HEK293 (cell line): ENCODE results near the gene WDR73.

Experiments used
- ATF2 ChIP-seq: fragments of 450-650 bp; formaldehyde crosslinking; IDR thresholded peaks from 2 replicates; pipeline ENCODE4 v1.5.1; 2016; ENCODE audit warnings: missing biosample characterization, missing genetic modification characterization, low read depth
- GFI1B ChIP-seq: fragments of 450-650 bp; formaldehyde crosslinking; IDR thresholded peaks from 2 replicates; pipeline ENCODE4 v1.5.1; 2016; ENCODE audit warnings: missing biosample characterization, missing genetic modification characterization
- HOXD13 ChIP-seq: sonication (generic); formaldehyde crosslinking; IDR thresholded peaks from 2 replicates; pipeline ENCODE4 v1.8.0; 2022; ENCODE audit warnings: missing genetic modification reagents, borderline replicate concordance
- KLF8 ChIP-seq: fragments of 450-650 bp; formaldehyde crosslinking; IDR thresholded peaks from 2 replicates; pipeline ENCODE4 v1.5.1; 2016; ENCODE audit warnings: missing biosample characterization, missing genetic modification characterization
- MZF1 ChIP-seq: fragments of 450-650 bp; formaldehyde crosslinking; IDR thresholded peaks from 2 replicates; pipeline ENCODE4 v1.5.1; 2017; ENCODE audit warnings: missing biosample characterization, missing genetic modification characterization, borderline replicate concordance
- PBX3 ChIP-seq: sonication (generic); formaldehyde crosslinking; IDR thresholded peaks from 2 replicates; pipeline ENCODE4 v1.8.1; 2022; ENCODE audit warnings: mild to moderate bottlenecking, moderate library complexity, missing genetic modification reagents
- SP3 ChIP-seq: fragments of 450-650 bp; formaldehyde crosslinking; IDR thresholded peaks from 2 replicates; pipeline ENCODE4 v1.5.1; 2016; ENCODE audit warnings: missing biosample characterization, missing genetic modification characterization
- TRIM28 ChIP-seq: IDR thresholded peaks from 2 replicates; pipeline ENCODE4 v1.6.1; 2011; ENCODE audit warnings: low read length, control low read depth, borderline replicate concordance
- YY1 ChIP-seq: fragments of 450-650 bp; formaldehyde crosslinking; IDR thresholded peaks from 2 replicates; pipeline ENCODE4 v1.5.1; 2018; ENCODE audit warnings: missing biosample characterization, missing genetic modification characterization
- ZBTB26 ChIP-seq: fragments of 450-650 bp; formaldehyde crosslinking; optimal IDR thresholded peaks from 2 replicates; pipeline ENCODE3; 2016; ENCODE audit warnings: missing biosample characterization, mild to moderate bottlenecking, missing genetic modification characterization
- ZEB2 ChIP-seq: fragments of 450-650 bp; formaldehyde crosslinking; IDR thresholded peaks from 2 replicates; pipeline ENCODE4 v1.5.1; 2016; ENCODE audit warnings: missing biosample characterization, missing genetic modification characterization
- ZIC2 ChIP-seq: fragments of 450-650 bp; formaldehyde crosslinking; IDR thresholded peaks from 2 replicates; pipeline ENCODE4 v1.5.1; 2016; ENCODE audit warnings: missing biosample characterization, missing genetic modification characterization
- ZNF148 ChIP-seq: fragments of 450-650 bp; formaldehyde crosslinking; IDR thresholded peaks from 2 replicates; pipeline ENCODE4 v1.5.0; 2017; ENCODE audit warnings: missing biosample characterization, missing genetic modification characterization, borderline replicate concordance
- ZNF223 ChIP-seq: fragments of 450-650 bp; formaldehyde crosslinking; IDR thresholded peaks from 2 replicates; pipeline ENCODE4 v1.5.1; 2016; ENCODE audit warnings: missing biosample characterization, missing genetic modification characterization
- ZNF239 ChIP-seq: fragments of 450-650 bp; formaldehyde crosslinking; IDR thresholded peaks from 2 replicates; pipeline ENCODE4 v1.5.1; 2016; ENCODE audit warnings: missing biosample characterization, missing genetic modification characterization
- ZNF24 ChIP-seq: fragments of 450-650 bp; formaldehyde crosslinking; IDR thresholded peaks from 2 replicates; pipeline ENCODE4 v1.5.1; 2016; ENCODE audit warnings: missing biosample characterization, missing genetic modification characterization
- ZNF394 ChIP-seq: fragments of 450-650 bp; formaldehyde crosslinking; IDR thresholded peaks from 2 replicates; pipeline ENCODE4 v1.5.1; 2016; ENCODE audit warnings: missing biosample characterization, missing genetic modification characterization, mild to moderate bottlenecking, moderate library complexity, borderline replicate concordance
- ZNF510 ChIP-seq: fragments of 450-650 bp; formaldehyde crosslinking; IDR thresholded peaks from 2 replicates; pipeline ENCODE4 v1.5.1; 2018; ENCODE audit warnings: mild to moderate bottlenecking, missing genetic modification characterization, missing biosample characterization; ENCODE audit not compliant: insufficient replicate concordance
- ZNF560 ChIP-seq: fragments of 450-650 bp; formaldehyde crosslinking; IDR thresholded peaks from 2 replicates; pipeline ENCODE4 v1.5.1; 2017; ENCODE audit warnings: missing biosample characterization, missing genetic modification characterization, borderline replicate concordance
- ZNF837 ChIP-seq: fragments of 450-650 bp; formaldehyde crosslinking; IDR thresholded peaks from 2 replicates; pipeline ENCODE4 v1.5.1; 2016; ENCODE audit warnings: missing biosample characterization, missing genetic modification characterization
- TF ChIP-seq, protein P1 (sequence below): fragments of 450-650 bp; formaldehyde crosslinking; IDR thresholded peaks from 2 replicates; pipeline ENCODE4 v1.5.1; 2017; ENCODE audit warnings: missing biosample characterization, missing genetic modification characterization
- TF ChIP-seq, protein P2 (sequence below): fragments of 450-650 bp; formaldehyde crosslinking; IDR thresholded peaks from 2 replicates; pipeline ENCODE4 v1.5.1; 2016; ENCODE audit warnings: missing biosample characterization, missing genetic modification characterization
- TF ChIP-seq, protein P3 (sequence below): fragments of 450-650 bp; formaldehyde crosslinking; IDR thresholded peaks from 2 replicates; pipeline ENCODE4 v1.5.1; 2016; ENCODE audit warnings: missing biosample characterization, missing genetic modification characterization

Gene WDR73

GRCh38 chr15:84600687-84601554 is 53.2 kb downstream of the WDR73 start, which contains the start of gene ZSCAN2 (continued):
- TF ChIP-seq, protein P1, sequence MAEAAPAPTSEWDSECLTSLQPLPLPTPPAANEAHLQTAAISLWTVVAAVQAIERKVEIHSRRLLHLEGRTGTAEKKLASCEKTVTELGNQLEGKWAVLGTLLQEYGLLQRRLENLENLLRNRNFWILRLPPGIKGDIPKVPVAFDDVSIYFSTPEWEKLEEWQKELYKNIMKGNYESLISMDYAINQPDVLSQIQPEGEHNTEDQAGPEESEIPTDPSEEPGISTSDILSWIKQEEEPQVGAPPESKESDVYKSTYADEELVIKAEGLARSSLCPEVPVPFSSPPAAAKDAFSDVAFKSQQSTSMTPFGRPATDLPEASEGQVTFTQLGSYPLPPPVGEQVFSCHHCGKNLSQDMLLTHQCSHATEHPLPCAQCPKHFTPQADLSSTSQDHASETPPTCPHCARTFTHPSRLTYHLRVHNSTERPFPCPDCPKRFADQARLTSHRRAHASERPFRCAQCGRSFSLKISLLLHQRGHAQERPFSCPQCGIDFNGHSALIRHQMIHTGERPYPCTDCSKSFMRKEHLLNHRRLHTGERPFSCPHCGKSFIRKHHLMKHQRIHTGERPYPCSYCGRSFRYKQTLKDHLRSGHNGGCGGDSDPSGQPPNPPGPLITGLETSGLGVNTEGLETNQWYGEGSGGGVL (tag by site-specific recombination) = no peak
- TF ChIP-seq ZEB2 (tag by site-specific recombination) (peak; percentile 80), HOXD13 (CRISPR knock-in tag) (no peak), TRIM28 (no peak), MZF1 (tag by site-specific recombination) (no peak), GFI1B (no peak), ZIC2 (tag by site-specific recombination) (no peak; the same call in 1 of the 2 replicates), ZNF560 (tag by site-specific recombination) (no peak), ATF2 (tag by site-specific recombination) (no peak), YY1 (peak; percentile 34), SP3 (tag by site-specific recombination) (peak; percentile 76), KLF8 (tag by site-specific recombination) (no peak), ZNF24 (no peak), ZNF394 (no peak), ZNF239 (tag by site-specific recombination) (0 out of 2 replicates have a peak, but pooled peaks have one; percentile 26), ZBTB26 (tag by site-specific recombination) (peak; percentile 96), ZNF223 (tag by site-specific recombination) (no peak), ZNF148 (tag by site-specific recombination) (no peak), ZNF510 (tag by site-specific recombination) (no peak), PBX3 (CRISPR knock-in tag) (peak; percentile 78; the same call in 1 of the 2 replicates), ZNF837 (tag by site-specific recombination) (no peak)
- TF ChIP-seq, protein P2, sequence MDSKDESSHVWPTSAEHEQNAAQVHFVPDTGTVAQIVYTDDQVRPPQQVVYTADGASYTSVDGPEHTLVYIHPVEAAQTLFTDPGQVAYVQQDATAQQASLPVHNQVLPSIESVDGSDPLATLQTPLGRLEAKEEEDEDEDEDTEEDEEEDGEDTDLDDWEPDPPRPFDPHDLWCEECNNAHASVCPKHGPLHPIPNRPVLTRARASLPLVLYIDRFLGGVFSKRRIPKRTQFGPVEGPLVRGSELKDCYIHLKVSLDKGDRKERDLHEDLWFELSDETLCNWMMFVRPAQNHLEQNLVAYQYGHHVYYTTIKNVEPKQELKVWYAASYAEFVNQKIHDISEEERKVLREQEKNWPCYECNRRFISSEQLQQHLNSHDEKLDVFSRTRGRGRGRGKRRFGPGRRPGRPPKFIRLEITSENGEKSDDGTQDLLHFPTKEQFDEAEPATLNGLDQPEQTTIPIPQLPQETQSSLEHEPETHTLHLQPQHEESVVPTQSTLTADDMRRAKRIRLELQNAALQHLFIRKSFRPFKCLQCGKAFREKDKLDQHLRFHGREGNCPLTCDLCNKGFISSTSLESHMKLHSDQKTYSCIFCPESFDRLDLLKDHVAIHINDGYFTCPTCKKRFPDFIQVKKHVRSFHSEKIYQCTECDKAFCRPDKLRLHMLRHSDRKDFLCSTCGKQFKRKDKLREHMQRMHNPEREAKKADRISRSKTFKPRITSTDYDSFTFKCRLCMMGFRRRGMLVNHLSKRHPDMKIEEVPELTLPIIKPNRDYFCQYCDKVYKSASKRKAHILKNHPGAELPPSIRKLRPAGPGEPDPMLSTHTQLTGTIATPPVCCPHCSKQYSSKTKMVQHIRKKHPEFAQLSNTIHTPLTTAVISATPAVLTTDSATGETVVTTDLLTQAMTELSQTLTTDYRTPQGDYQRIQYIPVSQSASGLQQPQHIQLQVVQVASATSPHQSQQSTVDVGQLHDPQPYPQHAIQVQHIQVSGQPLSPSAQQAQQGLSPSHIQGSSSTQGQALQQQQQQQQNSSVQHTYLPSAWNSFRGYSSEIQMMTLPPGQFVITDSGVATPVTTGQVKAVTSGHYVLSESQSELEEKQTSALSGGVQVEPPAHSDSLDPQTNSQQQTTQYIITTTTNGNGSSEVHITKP = 0 out of 2 replicates have a peak, but pooled peaks have one; percentile 55
- TF ChIP-seq, protein P3, sequence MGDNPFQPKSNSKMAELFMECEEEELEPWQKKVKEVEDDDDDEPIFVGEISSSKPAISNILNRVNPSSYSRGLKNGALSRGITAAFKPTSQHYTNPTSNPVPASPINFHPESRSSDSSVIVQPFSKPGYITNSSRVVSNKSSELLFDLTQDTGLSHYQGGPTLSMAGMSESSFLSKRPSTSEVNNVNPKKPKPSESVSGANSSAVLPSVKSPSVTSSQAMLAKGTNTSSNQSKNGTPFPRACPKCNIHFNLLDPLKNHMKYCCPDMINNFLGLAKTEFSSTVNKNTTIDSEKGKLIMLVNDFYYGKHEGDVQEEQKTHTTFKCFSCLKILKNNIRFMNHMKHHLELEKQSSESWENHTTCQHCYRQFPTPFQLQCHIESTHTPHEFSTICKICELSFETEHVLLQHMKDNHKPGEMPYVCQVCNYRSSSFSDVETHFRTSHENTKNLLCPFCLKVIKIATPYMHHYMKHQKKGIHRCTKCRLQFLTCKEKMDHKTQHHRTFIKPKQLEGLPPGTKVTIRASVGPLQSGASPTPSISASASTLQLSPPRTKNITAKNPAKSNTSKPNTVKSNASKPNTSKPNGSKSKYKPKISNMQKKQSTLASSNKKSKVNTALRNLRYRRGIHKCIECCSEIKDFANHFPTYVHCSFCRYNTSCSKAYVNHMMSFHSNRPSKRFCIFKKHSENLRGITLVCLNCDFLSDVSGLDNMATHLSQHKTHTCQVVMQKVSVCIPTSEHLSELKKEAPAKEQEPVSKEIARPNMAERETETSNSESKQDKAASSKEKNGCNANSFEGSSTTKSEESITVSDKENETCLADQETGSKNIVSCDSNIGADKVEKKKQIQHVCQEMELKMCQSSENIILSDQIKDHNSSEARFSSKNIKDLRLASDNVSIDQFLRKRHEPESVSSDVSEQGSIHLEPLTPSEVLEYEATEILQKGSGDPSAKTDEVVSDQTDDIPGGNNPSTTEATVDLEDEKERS (tag by site-specific recombination) = no peak
